ENCODE measurements around the gene SLC12A2.

Gene SLC12A2

GRCh38 chr5:128202320-128202719 is 118.8 kb downstream of the SLC12A2 start:
- TF ChIP-seq CTCF (IDR thresholded peaks at IDR 0.05; ENCODE audit: low read depth, low read length): no peak
- no peak for DNase-seq (ENCODE audit: extremely low read depth, low read depth)

- DNase-seq (ENCODE audit: extremely low read depth, low read depth): no peak
- TF ChIP-seq CTCF (IDR thresholded peaks at IDR 0.05; ENCODE audit: low read depth, low read length): no peak
Observed at GRCh38 chr5:128208436-128208835, 124.9 kb downstream of the SLC12A2 start.

GRCh38 chr5:128212191-128212806 is 128.7 kb downstream of the SLC12A2 start:
- no peak for DNase-seq (ENCODE audit: extremely low read depth, low read depth)
- no peak for TF ChIP-seq CTCF (IDR thresholded peaks at IDR 0.05; ENCODE audit: low read depth, low read length)

GRCh38 chr5:128213340-128213739 is 129.8 kb downstream of the SLC12A2 start:
- TF ChIP-seq CTCF (IDR thresholded peaks at IDR 0.05; ENCODE audit: low read depth, low read length): peak; percentile 72
- DNase-seq (ENCODE audit: extremely low read depth, low read depth): peak; percentile 49

GRCh38 chr5:128213833-128214232 is 130.3 kb downstream of the SLC12A2 start:
- no peak for DNase-seq (ENCODE audit: extremely low read depth, low read depth)

GRCh38 chr5:128216285-128216684 is 132.7 kb downstream of the SLC12A2 start:
- no peak for TF ChIP-seq CTCF (IDR thresholded peaks at IDR 0.05; ENCODE audit: low read depth, low read length)
- DNase-seq (ENCODE audit: extremely low read depth, low read depth): no peak

More at GRCh38 chr5:128213833-128214232, 130.3 kb downstream of the SLC12A2 start:
- no peak for TF ChIP-seq CTCF (IDR thresholded peaks at IDR 0.05; ENCODE audit: low read depth, low read length)

- no peak for TF ChIP-seq CTCF (IDR thresholded peaks at IDR 0.05; ENCODE audit: low read depth, low read length)
- DNase-seq (ENCODE audit: extremely low read depth, low read depth): no peak
Observed at GRCh38 chr5:128216860-128217531, 133.4 kb downstream of the SLC12A2 start.
